ENCODE results near the gene GALNTL6.
"Not testable (repeated sequence)": the region's sequence is repeated elsewhere in the genome, so short reads cannot be mapped to it uniquely, and the experiment has no call there.

The GALNTL6 gene

GRCh38 chr4:172688534-172688933 lies 875.3 kb downstream of the GALNTL6 start:
- no peak for DNase-seq

GRCh38 chr4:172691552-172691951 lies 878.3 kb downstream of the GALNTL6 start:
- no peak for DNase-seq

GRCh38 chr4:172692701-172693100 lies 879.5 kb downstream of the GALNTL6 start:
- no peak for DNase-seq

GRCh38 chr4:172698256-172698655 lies 885.1 kb downstream of the GALNTL6 start:
- DNase-seq, result no peak

- DNase-seq, result no peak
These were observed 892.4 kb downstream of the GALNTL6 start for GRCh38 chr4:172705565-172705964.

GRCh38 chr4:172706000-172706399 lies 892.8 kb downstream of the GALNTL6 start:
- no peak for DNase-seq

GRCh38 chr4:172707622-172708021 lies 894.4 kb downstream of the GALNTL6 start:
- no peak for DNase-seq

GRCh38 chr4:172708184-172708583 lies 895.0 kb downstream of the GALNTL6 start:
- no peak for DNase-seq

GRCh38 chr4:172709376-172709775 lies 896.2 kb downstream of the GALNTL6 start:
- DNase-seq, result no peak

- no peak for DNase-seq
These were observed 903.1 kb downstream of the GALNTL6 start for GRCh38 chr4:172716291-172716690.

GRCh38 chr4:172721659-172722058 lies 908.5 kb downstream of the GALNTL6 start:
- no peak for DNase-seq

GRCh38 chr4:172725581-172725980 lies 912.4 kb downstream of the GALNTL6 start:
- DNase-seq, result no peak

- no peak for DNase-seq
These were observed 912.8 kb downstream of the GALNTL6 start for GRCh38 chr4:172726001-172726423.

- DNase-seq, result no peak
These were observed 914.4 kb downstream of the GALNTL6 start for GRCh38 chr4:172727631-172728030.

GRCh38 chr4:172733645-172734044 lies 920.4 kb downstream of the GALNTL6 start:
- not testable (repeated sequence) for DNase-seq

- no peak for DNase-seq
These were observed 921.4 kb downstream of the GALNTL6 start for GRCh38 chr4:172734555-172734954.

GRCh38 chr4:172736046-172736445 lies 922.8 kb downstream of the GALNTL6 start:
- DNase-seq, result no peak

- no peak for DNase-seq
These were observed 927.2 kb downstream of the GALNTL6 start for GRCh38 chr4:172740434-172740833.

GRCh38 chr4:172750910-172751309 lies 937.7 kb downstream of the GALNTL6 start:
- DNase-seq, result no peak

GRCh38 chr4:172751550-172751949 lies 938.3 kb downstream of the GALNTL6 start:
- DNase-seq, result no peak

- no peak for DNase-seq
These were observed 945.6 kb downstream of the GALNTL6 start for GRCh38 chr4:172758586-172759340.

- DNase-seq, result no peak
These were observed 947.3 kb downstream of the GALNTL6 start for GRCh38 chr4:172760512-172760911.

GRCh38 chr4:172762895-172763294 lies 949.7 kb downstream of the GALNTL6 start:
- DNase-seq, result no peak

- no peak for DNase-seq
These were observed 957.6 kb downstream of the GALNTL6 start for GRCh38 chr4:172770787-172771186.

- no peak for DNase-seq
These were observed 959.6 kb downstream of the GALNTL6 start for GRCh38 chr4:172772781-172773180.
